NCI-H2227 (cell line): ENCODE measurements around the gene LRRC57.
A peak's percentile ranks its signal among the peaks of the same experiment; 100 is the strongest.
"Not testable (repeated sequence)": the region's sequence is repeated elsewhere in the genome, so short reads cannot be mapped to it uniquely, and the experiment has no call there.

ENCODE experiments used
- DNase-seq: peaks from one replicate; lab custom pipeline; 2025; ENCODE audit not compliant: unreplicated experiment; lab: John Stamatoyannopoulos, UW

The LRRC57 gene

GRCh38 chr15:42548249-42549031 is at the start of gene LRRC57, which contains the start of gene HAUS2:
Gene LRRC57 (minus strand): TSS chr15:42548793. CDS start chr15:42548434, 359 bp downstream.
Gene HAUS2 (plus strand): TSS chr15:42548838. CDS start chr15:42548873, 35 bp downstream.
- DNase-seq: peak; percentile 90

- DNase-seq: no peak
Measured at GRCh38 chr15:42595626-42596240, 47.1 kb upstream of the LRRC57 start.

- no peak for DNase-seq
Measured at GRCh38 chr15:42594095-42594494, 45.5 kb upstream of the LRRC57 start.

- DNase-seq: no peak
Measured at GRCh38 chr15:42593143-42593542, 44.5 kb upstream of the LRRC57 start.

GRCh38 chr15:42592716-42593115 is 44.1 kb upstream of the LRRC57 start:
- DNase-seq: no peak

- no peak for DNase-seq
Measured at GRCh38 chr15:42591238-42591934, 42.8 kb upstream of the LRRC57 start.

GRCh38 chr15:42590619-42591237 is 42.1 kb upstream of the LRRC57 start:
- DNase-seq: no peak

- no peak for DNase-seq
Measured at GRCh38 chr15:42584031-42584765, 35.6 kb upstream of the LRRC57 start.

- DNase-seq: no peak
Measured at GRCh38 chr15:42582569-42583375, 34.2 kb upstream of the LRRC57 start.

GRCh38 chr15:42581272-42581730 is 32.7 kb upstream of the LRRC57 start:
- peak; percentile 85 for DNase-seq

GRCh38 chr15:42578984-42579537 is 30.5 kb upstream of the LRRC57 start:
- no peak for DNase-seq

- no peak for DNase-seq
Measured at GRCh38 chr15:42577514-42578031, 29.0 kb upstream of the LRRC57 start.

- DNase-seq: no peak
Measured at GRCh38 chr15:42576776-42577175, 28.2 kb upstream of the LRRC57 start.

GRCh38 chr15:42576040-42576594 is 27.5 kb upstream of the LRRC57 start:
- DNase-seq: peak; percentile 33

GRCh38 chr15:42575188-42576039 is 26.8 kb upstream of the LRRC57 start, which contains the start of gene STARD9:
Gene STARD9 (plus strand): TSS chr15:42575606. CDS start chr15:42575716, 110 bp downstream.
- DNase-seq: peak; percentile 97

- no peak for DNase-seq
Measured at GRCh38 chr15:42558739-42559138, 10.1 kb upstream of the LRRC57 start.

GRCh38 chr15:42556550-42557207 is 8.1 kb upstream of the LRRC57 start:
- not testable (repeated sequence) for DNase-seq
